Right cardiac atrium (tissue), 5 donors: ENCODE data around the gene LAMB4. TPM values are rescaled to one million over a fixed set of nuclear protein-coding genes. Genes with fewer than 3 reads are reported as not detected.

ENCODE experiments used
- ATAC-seq, 2 donors: fragments of 200-7000 bp; cut with Tn5 transposase; one replicate each; pipeline versions ENCODE4 v1.8.0 to v1.9.1; 2020; ENCODE audit warnings: moderate library complexity in 2 of 2, mild to moderate bottlenecking in 1 of 2
- DNase-seq, 3 donors: peaks; one replicate each; pipeline ENCODE4 v3.0.0-alpha.2; 2020
- H3K27ac ChIP-seq: one replicate; pipeline ENCODE4 v1.5.1; 2013; ENCODE audit warnings: mild to moderate bottlenecking, low read length, control low read depth, moderate library complexity
- H3K27me3 ChIP-seq: one replicate; pipeline ENCODE4 v1.6.1; 2013; ENCODE audit not compliant: control insufficient read depth, insufficient read depth
- H3K4me1 ChIP-seq: one replicate; pipeline ENCODE4 v1.6.1; 2013; ENCODE audit warnings: low read length; ENCODE audit not compliant: control insufficient read depth, insufficient read depth
- H3K4me3 ChIP-seq: one replicate; pipeline ENCODE4 v1.5.1; 2013; ENCODE audit warnings: low read length, control low read depth
- H3K9me3 ChIP-seq: one replicate; pipeline ENCODE4 v1.6.1; 2013; ENCODE audit warnings: low read length; ENCODE audit not compliant: control insufficient read depth
- WGBS: extraction: QIAGEN DNeasy Blood & Tissue Kit; methylation state at CpG from one replicate; pipeline ENCODE4 v1.1.7; 2013; 5-methylcytosine and 5-hydroxymethylcytosine counted together
- intact Hi-C, 4 donors: fragments of 100-400 bp; cut with DNase I; formaldehyde crosslinking; loops; one replicate each; pipeline versions ENCODE4 v1.11.0 to v1.14.0; 2022 to 2023
- polyA plus RNA-seq: library from polyadenylated mRNA; stranded (reverse); fragments of 200-250 nt; gene quantifications from one replicate; pipeline ENCODE4 v1.2.3, GENCODE V29; 2013
- total RNA-seq, 4 donors: library from RNA; stranded (reverse); fragmentation: NEBNext Ultra II Directional; extraction: Animal tissue kit (Norgen Biotek cat#: 25700); gene quantifications; one replicate each; pipeline ENCODE4 v1.2.1, GENCODE V29; 2021
- donor health status: healthy with polysubstance abuse.
- donor health status: DM: no; HTN: yes; CAD: no.
- donor health status: DM: no; HTN: no; CAD: no.
- donor health status: DM: no; HTN: yes; CAD: no; lungs with severe emphysema.
- donor health status: DM: yes; HTN: yes; CAD: no.

Gene LAMB4
- total and polyA plus RNA-seq, 5 donors: 0.17 to 0.20 TPM; not detected in 3

DNA sequence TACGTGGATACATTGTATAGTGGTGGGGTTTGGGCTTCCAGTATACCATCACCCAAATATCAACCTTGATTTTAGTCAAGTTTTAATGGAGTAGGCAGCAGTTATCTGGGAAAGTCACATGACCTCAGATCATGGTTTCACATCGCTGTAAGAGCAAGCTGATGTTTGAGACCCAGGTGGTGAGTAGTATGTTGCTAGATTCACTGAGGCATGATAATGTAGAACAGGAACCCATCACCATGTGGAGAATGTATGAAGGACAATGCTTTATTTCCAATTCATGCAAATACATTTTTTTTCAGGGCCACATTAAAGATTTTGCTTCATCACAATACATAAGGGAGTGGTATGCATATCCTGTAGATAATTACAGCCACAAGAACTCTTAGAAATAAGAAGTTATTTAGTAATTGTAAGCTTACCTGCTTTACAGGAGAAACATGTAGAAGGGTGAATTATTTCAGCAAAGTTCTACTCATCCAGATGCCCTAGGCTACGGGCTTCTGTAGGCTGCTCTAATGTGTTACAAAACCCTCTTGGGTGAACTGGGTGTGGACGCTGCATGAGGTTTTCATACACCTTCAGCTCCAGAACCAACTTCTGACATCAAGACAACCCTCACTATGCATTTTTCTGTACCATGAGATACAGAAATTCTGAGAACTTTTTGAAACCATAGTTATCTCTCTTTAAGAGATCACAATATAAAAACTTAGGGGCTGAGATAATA is 27.6 kb upstream of the LAMB4 start:
- intact Hi-C loops: no loop called here
- ATAC-seq: no peak
- 93% methylated on average over 4 of the region's 4 CpGs for WGBS
- H3K9me3 ChIP-seq: no peaks in the 10 kb centered on the region
- DNase-seq: no peak
- no peaks in the 10 kb centered on the region for H3K27me3 ChIP-seq
- H3K4me3 ChIP-seq: no peak overlapping the region
- no peaks in the 10 kb centered on the region for H3K4me1 ChIP-seq
- no peak overlapping the region for H3K27ac ChIP-seq

DNA sequence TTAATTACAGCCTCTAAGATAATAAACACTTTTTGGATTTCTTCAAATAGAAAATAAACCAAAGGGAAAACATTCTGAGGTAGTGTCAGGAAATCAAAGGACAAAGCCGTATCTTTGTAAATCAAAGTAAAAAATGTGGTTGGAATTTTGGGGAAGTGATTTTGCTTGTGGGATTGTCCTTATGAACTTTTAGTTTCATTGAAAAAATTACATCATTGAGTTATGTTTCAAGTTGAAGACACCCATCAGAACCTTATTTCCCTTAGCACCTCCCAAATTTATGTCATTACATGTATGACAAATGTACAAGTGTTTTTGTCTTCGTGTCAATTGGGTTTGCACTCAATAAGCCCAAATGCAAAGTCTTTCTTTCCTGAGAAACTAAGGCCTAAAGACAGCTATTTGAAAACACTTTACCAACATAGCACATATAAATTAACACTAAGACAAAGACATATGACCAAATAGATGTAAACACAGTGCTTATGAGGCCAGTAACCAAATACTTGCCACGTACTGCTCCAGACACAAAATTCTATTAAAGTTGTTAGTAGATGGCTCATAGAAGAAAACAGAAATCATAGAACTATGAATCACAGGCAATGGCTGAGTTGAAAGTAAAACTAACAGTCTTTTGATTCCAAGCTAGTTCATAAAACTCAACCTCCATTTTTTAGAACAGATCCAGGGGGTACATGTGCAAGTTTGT is 26.9 kb upstream of the LAMB4 start:
- DNase-seq (no peak), ATAC-seq (no peak)
- Histone ChIP-seq H3K4me3 (no peak overlapping the region), H3K27me3 (no peaks in the 10 kb centered on the region), H3K4me1 (no peaks in the 10 kb centered on the region), H3K9me3 (no peaks in the 10 kb centered on the region), H3K27ac (no peak overlapping the region)
- intact Hi-C loops: no loop called here
- 85% methylated on average over 3 of the region's 3 CpGs for WGBS

DNA sequence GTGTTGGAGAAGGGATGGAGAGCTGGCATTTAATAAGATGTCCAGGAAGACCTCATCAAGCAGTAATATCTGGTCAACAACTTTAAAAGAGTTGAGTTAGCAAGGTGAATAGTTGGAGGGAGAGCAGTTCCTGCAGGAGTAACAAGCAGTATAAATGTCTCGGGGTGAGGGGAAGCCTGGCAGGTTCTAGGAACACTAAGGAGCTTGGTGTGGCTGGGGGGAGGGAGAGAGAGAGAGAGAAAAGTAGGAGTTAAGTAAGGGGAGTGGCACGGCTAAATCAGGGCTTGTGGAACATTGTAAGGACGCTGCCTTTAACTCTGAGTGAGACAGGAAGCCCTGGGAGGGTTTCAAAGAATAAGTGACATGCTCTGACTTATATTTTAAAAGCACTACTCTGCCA is 22.0 kb upstream of the LAMB4 start:
- intact Hi-C loops: no loop called here
- H3K4me1 ChIP-seq: no peaks in the 10 kb centered on the region

DNA sequence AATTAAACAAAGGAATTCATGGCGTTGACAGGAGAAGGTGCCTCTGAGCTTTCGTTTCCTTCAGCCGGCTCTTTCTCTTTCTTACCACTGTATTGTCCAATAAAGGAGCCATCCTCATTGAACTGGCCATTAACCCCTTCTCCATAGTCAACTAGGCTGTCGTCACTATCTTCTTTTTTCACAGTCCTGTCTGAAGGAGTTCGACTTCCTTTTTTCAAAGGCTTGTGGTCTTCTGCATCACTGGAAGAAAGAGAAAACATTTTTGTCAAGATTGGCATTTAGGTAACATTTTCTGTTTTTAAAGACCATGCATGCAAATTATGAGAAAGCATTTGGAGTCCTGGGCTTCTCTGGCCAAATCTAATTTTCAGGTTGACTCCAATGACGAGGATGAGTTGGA is 19.7 kb upstream of the LAMB4 start:
- Histone ChIP-seq H3K4me3 (no peak overlapping the region), H3K9me3 (no peaks in the 10 kb centered on the region), H3K4me1 (peaks cover 3% of the 10 kb centered on the region), H3K27ac (no peak overlapping the region), H3K27me3 (no peaks in the 10 kb centered on the region)
- intact Hi-C loops: loop anchor here in 2 of 4 donors (10.0 kb wide), 2 partner anchors 275 to 405 kb away; partner anchors contain the start of gene CBLL1 (in 2 of the 2)
- DNase-seq (no peak), ATAC-seq (no peak)
- WGBS: 51% methylated on average over 6 of the region's 6 CpGs

More for the DNA sequence above, 22.0 kb upstream of the LAMB4 start:
- Histone ChIP-seq H3K4me3 (no peak overlapping the region), H3K27ac (no peak overlapping the region), H3K9me3 (no peaks in the 10 kb centered on the region), H3K27me3 (no peaks in the 10 kb centered on the region)
- WGBS: 51% methylated on average over 3 of the region's 3 CpGs
- no peak for ATAC-seq
- DNase-seq: no peak

DNA sequence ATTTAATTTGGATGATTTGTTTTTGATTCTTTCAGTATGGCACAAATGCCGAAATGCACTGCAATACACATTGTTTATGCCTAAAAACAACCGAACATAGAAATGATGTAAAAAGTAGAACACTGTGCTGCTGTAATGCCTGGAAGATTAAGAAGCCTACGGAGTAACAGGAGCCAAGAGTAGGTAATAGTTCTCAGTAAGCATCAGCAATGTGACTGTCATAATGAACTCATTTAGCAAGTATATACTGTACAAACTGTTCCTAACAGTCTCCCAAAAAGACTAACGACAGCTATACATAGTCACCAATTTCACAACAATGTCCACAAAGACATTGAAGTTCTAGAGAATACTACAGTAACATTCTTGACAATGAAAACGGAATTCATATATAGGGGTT is 19.0 kb upstream of the LAMB4 start:
- no peak for DNase-seq
- no peaks in the 10 kb centered on the region for H3K27me3 ChIP-seq
- H3K9me3 ChIP-seq: no peaks in the 10 kb centered on the region
- WGBS: 86% methylated on average over 5 of the region's 5 CpGs
- no peak overlapping the region for H3K4me3 ChIP-seq
- no peak overlapping the region for H3K27ac ChIP-seq
- intact Hi-C loops: loop anchor here in 2 of 4 donors (10.0 kb wide), 2 partner anchors 274 to 404 kb away; partner anchors contain the start of gene CBLL1 (in 2 of the 2)
- no peak for ATAC-seq
- peaks cover 3% of the 10 kb centered on the region for H3K4me1 ChIP-seq

DNA sequence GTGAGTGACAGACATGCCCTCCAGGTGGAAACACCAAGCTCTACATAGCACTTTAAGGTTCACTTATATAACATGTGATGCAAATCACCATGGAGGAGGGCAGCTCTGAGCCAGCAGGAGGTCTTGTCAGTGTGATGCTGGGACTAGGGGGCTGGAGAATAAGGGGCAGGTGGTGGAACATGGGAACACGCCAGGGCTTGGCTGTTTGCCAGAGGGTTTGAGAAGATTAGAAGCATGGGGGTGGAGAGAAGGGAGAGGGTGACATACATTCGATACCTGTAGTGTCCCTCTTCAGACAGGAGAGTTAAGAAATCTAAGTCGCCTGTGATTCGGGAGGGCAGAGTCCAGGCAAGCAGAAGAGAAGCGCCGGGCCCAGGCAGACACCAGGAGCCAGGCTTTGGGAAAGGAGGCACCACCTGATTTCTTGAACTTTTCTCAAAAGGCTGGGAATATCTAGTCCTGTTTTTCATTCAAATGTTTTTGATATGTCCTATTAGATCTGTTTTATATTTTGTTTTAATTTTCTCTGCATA is 16.9 kb upstream of the LAMB4 start:
- WGBS: 80% methylated on average over 6 of the region's 6 CpGs
- no peaks in the 10 kb centered on the region for H3K9me3 ChIP-seq

DNA sequence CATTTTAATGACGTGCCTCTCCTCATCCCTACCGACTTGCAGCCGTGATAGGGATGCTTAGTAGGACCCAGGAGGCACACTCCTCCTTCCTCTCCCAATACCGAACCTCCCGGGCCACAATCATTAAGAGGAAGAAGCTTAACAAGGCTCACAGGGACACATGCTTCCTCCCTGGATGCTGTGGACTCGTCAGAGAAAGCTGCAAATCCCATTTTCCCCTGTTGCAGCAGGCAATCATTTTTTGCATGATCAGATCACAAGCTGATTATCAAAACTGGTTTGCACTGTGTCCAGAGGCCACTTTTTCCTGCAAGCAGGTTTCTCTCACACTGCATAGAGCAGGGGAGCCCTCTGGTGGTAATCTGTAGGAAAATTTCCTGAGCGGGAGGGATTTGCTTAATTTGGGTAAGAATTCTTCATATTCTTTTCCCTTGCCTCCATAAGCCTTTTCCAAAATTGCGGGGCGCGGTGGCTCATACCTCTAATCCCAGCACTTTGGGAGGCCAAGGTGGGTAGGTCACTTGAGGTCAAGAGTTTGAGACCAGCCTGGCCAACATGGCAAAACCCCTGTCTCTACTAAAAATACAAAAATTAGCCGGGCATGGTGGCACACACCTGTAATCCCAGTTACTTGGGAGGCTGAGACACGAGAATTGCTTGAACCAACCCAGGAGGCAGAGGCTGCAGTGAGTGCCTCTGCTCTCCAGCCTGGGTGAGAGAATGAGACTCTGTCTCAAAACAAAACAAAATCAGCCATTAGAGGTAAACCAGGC is 16.1 kb upstream of the LAMB4 start:
- peak overlapping the region; percentile 29 for H3K4me3 ChIP-seq
- no peak overlapping the region for H3K27ac ChIP-seq
- no peaks in the 10 kb centered on the region for H3K27me3 ChIP-seq
- WGBS: 15% methylated on average over 12 of the region's 12 CpGs
- H3K4me1 ChIP-seq: peaks cover 3% of the 10 kb centered on the region
- ATAC-seq: peak; percentile 81 to 84
- H3K9me3 ChIP-seq: no peaks in the 10 kb centered on the region
- intact Hi-C loops: loop anchor here in 2 of 4 donors (10.0 kb wide), 2 partner anchors 271 to 401 kb away; partner anchors contain the start of gene CBLL1 (in 2 of the 2)
- DNase-seq: peak in 2 of 3 donors; percentile 42 to 62

More for the DNA sequence above, 16.9 kb upstream of the LAMB4 start:
- ATAC-seq (no peak), DNase-seq (peak in 1 of 3 donors; percentile 42)
- H3K27ac ChIP-seq: no peak overlapping the region
- no peak overlapping the region for H3K4me3 ChIP-seq
- intact Hi-C loops: loop anchor here in 2 of 4 donors (10.0 kb wide), 2 partner anchors 272 to 402 kb away; partner anchors contain the start of gene CBLL1 (in 2 of the 2)
- peaks cover 3% of the 10 kb centered on the region for H3K4me1 ChIP-seq
- H3K27me3 ChIP-seq: no peaks in the 10 kb centered on the region

DNA sequence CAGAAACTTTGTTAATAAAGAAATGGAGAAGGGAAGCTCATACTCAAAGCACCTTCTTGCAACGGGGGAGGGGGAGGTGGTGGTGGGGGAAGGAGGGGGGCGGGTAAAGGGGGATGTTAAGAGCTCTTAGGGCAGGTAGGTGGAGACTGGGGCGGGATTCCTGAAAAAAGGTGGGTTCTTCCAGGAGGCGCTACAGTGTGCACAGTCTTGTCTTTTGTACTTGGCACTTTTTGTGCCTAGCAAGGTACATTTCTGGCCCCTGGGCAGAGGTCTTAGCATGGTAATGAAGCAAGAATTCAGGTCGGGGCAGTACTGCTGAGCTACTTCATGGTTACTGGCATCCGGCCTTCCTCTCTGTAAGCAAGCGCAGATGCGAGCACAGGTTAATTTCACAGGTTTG is 15.2 kb upstream of the LAMB4 start:
- Histone ChIP-seq H3K9me3 (no peaks in the 10 kb centered on the region), H3K27ac (no peak overlapping the region), H3K4me3 (no peak overlapping the region), H3K27me3 (no peaks in the 10 kb centered on the region), H3K4me1 (peaks cover 3% of the 10 kb centered on the region)
- no peak for ATAC-seq
- 83% methylated on average over 8 of the region's 8 CpGs for WGBS
- intact Hi-C loops: loop anchor here in 2 of 4 donors (10.0 kb wide), 2 partner anchors 271 to 401 kb away; partner anchors contain the start of gene CBLL1 (in 2 of the 2)
- no peak for DNase-seq

DNA sequence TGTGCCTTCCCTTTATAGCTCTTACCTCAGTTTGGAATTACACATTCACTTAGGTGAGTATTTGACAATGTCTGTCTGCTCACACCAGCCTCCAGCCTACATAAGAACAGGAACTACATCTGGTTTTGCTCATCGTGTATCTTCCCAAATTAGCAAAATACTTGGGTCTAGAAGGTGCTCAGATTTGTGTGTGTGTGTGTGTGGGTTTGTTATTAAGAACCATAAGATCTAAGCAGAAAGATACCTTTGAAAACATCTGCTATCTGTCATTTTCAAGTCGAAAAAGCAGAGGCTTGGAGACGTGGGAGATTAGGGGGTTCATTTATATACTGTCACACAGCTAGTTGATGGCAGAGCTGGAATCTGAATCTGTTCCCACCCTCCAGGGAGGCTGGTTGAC is 14.8 kb upstream of the LAMB4 start:
- WGBS: 56% methylated on average over 3 of the region's 3 CpGs
- DNase-seq (no peak), ATAC-seq (no peak)
- Histone ChIP-seq H3K4me3 (no peak overlapping the region), H3K4me1 (peaks cover 3% of the 10 kb centered on the region), H3K27ac (no peak overlapping the region), H3K9me3 (no peaks in the 10 kb centered on the region), H3K27me3 (no peaks in the 10 kb centered on the region)
- intact Hi-C loops: loop anchor here in 2 of 4 donors (10.0 kb wide), 2 partner anchors 270 to 400 kb away; partner anchors contain the start of gene CBLL1 (in 2 of the 2)

DNA sequence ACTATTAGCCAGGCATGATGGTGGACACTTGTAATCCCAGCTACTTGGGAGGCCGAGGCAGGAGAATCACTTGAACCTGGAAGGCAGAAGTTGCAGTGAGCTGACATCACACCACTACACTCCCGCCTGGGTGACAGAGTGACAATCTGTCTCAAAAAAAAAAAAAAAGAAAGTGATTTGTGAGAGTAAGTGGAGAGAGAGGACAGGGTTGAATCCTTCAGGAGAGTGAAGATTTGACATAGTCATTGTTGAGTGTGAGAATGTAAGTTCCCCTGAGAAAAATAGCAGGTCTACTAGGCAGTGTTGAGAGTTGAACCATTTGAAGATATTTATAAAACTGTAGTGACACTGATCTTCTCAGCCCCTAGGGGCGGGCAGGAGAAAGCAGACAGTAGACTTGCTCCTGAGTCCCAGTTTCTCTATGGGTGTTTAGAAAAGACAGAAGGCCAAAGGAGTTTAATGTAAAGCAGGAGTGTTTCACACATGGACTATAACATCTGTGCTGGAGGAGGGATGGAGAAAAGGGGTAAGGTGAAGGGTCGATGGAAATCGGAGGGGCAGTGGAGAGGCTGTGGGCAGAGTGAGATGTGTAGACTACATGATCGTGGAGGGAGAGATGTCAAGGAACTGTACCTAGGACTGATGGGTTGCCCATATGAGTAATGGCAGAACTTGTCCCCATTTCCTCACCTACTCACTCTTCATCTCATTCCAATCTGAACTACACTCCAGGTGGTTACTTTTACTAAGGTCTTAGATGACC is 13.7 kb upstream of the LAMB4 start:
- H3K9me3 ChIP-seq: no peaks in the 10 kb centered on the region
- H3K4me3 ChIP-seq: no peak overlapping the region
- H3K27me3 ChIP-seq: no peaks in the 10 kb centered on the region
- H3K4me1 ChIP-seq: peaks cover 3% of the 10 kb centered on the region
- ATAC-seq: no peak
- intact Hi-C loops: loop anchor here in 2 of 4 donors (10.0 kb wide), 2 partner anchors 269 to 399 kb away; partner anchors contain the start of gene CBLL1 (in 2 of the 2)
- no peak for DNase-seq
- 97% methylated on average over 6 of the region's 6 CpGs for WGBS
- no peak overlapping the region for H3K27ac ChIP-seq
